GM13976 (cell line): ENCODE results near the gene COQ9.

Source experiments
- DNase-seq: peaks from one replicate; pipeline ENCODE4 v3.0.0; 2012; ENCODE audit warnings: low spot score
- in situ Hi-C: fragments of 300-500 bp; cut with MboI; formaldehyde crosslinking; loops from one replicate; pipeline ENCODE4 v1.12.0; 2022; ENCODE audit warnings: low sequenced_read_pairs, mixed read lengths, inconsistent platforms; ENCODE audit not compliant: unreplicated experiment
- TF ChIP-seq, protein P1 (sequence below): IDR thresholded peaks from 2 replicates; pipeline ENCODE4 v1.5.1; 2012; ENCODE audit warnings: borderline replicate concordance, mild to moderate bottlenecking; ENCODE audit not compliant: insufficient read depth; ENCODE audit errors: extremely low read depth, missing control alignments, control extremely low read depth

Gene COQ9

DNA sequence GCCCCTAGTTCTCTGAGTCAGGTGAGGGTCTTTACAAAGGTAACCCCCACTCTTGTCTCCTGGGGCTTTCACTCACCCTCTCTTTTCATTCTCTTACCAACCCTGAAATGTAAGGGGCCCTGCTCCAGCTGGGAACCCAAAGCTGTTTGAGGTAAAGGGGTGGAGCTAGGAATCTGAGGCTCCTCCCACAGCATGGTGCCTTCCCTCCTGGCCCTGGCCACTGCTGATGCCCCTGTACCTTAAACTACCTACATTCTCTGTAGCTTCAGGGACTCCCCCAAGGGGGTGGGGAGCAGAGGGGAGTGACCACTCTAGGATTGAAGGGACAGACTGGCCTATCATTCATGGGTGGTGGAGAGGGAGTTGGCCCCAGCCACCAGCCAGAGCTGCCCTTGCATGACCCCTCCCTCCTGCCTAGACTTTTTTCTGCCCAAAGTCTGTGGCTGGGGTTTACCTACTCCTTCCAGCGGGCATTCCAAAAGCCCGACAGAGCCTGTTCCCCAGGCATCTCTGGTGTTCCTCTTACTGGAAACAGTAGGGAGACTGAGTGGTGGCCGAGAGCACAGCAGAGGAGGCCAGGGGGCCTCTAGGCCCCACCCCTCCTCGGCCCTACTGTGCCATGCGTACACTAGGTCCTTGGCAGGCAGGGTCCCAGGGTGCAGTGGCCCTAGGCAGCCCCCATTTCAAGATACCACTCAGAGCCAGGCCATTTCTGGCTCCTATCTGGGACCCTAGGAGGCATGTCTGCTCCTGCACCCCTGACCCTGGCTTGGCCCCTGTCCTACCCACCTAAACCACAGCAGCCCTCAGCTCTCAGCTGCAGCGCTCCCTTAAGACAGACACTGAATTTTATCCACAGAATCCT lies 29.5 kb downstream of the COQ9 start:
- in situ Hi-C loops, result no loop called here
- TF ChIP-seq, protein P1, sequence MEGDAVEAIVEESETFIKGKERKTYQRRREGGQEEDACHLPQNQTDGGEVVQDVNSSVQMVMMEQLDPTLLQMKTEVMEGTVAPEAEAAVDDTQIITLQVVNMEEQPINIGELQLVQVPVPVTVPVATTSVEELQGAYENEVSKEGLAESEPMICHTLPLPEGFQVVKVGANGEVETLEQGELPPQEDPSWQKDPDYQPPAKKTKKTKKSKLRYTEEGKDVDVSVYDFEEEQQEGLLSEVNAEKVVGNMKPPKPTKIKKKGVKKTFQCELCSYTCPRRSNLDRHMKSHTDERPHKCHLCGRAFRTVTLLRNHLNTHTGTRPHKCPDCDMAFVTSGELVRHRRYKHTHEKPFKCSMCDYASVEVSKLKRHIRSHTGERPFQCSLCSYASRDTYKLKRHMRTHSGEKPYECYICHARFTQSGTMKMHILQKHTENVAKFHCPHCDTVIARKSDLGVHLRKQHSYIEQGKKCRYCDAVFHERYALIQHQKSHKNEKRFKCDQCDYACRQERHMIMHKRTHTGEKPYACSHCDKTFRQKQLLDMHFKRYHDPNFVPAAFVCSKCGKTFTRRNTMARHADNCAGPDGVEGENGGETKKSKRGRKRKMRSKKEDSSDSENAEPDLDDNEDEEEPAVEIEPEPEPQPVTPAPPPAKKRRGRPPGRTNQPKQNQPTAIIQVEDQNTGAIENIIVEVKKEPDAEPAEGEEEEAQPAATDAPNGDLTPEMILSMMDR, result no peak
- DNase-seq, result no peak

DNA sequence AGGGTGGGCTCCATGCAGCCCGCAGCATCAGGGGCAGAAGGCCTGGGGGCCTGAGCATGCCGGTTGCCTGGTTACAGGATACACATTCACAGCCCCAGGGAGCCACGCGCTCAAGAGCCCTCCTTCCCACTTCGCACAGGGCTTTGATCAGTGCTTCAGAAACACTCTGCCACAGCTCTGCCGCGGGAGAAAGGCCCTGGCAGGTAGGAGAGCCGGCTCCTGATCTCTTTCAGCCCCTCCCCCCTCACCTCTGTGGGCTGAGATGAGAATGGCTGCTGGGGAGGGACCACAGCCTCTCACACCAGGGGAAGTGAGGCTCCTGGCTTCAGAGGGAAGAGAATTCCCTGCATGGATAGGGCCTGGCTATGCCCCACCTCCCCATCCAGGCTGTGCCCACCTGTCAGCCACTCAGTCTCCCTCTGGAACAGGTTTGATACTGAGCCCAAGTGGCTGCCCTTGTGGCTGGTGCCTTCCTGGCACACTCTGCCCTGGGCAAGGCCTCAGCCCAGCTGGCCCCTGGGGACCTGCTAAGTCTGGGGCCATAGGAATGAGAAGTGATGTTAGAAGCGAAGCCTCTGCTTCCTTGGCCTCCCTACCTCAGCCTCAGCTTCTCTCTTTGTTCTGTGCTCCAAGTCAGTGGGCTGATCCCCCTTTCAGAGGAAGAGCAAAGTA lies 30.4 kb downstream of the COQ9 start:
- in situ Hi-C loops, result no loop called here
- TF ChIP-seq, protein P1, result no peak
- DNase-seq, result no peak

DNA sequence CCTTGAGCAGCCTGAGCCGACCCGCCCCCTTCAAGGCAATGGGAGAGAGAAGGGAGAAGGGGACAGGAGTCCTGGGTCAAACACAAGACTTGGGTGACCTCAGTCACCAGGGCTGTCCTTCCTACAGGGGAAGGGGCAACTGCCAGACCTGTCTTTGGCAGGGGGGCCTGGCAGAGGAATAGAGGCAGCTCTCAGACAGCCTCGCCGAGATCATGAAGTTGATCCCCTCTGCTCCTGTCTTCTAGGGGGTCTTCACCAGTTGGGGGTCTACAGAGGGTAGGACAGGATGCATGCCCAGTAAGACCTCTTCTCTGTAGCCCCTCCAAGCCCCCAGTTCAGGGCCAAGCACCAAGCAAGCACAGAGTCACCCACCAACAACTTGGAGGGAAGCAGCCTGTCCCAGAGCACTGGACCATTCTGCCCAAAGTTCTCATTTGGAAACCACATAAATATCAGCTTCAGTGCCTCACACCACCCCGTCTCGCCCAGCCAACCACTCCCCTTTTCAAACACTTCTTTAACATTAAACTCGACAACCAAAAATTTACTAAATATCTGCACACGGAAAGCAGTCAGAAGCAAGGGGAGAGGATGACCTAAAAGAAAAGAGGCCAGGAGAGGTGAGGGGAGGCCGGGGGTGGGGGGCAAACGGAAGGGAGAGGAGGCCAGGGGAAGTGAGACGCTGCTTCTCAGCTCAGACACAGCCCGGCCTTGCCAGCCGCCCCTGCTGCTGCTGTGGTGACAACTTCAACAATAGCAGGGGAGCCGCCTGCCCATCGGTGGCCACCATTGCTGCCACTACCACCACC lies 31.3 kb downstream of the COQ9 start:
- in situ Hi-C loops, result no loop called here
- TF ChIP-seq, protein P1, result no peak
- DNase-seq, result no peak

DNA sequence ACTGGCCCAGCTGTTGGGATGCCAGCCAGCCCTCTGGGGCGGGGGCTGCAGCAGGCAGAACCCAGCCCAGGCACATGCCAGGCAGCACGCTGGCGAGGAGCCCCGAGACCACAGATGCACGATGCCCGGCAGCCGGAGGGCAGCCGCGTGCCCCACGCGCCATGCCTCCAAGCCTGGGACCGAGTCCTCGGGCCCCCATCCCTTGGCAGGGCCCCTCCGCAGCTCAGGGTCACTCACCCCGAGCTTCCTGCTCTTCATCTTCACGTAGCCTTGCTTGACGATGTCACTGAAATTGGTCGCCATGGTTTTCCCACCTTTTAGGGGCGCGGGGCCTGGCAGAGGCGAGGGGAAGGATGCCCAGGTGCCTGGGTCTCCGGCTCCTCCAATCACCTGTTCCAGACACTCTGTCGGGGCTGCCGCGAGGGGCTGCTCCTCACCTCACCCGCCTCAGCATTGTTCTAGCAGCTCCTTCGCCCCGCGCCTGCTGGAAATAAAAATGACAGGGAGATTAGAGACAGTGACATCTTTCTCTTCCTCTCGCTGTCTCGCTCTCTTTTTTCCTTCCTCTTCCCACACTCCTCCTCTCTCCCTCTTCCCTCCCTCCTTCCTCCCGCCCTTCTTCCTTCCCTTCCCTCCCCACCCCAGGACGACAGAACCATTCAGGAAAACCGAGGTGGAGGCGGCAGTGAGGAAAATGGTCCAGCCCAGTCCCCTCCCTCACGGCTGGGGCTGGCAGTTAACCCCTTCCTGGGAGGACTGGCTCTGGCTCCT lies 32.1 kb downstream of the COQ9 start:
- in situ Hi-C loops, result no loop called here
- TF ChIP-seq, protein P1, result no peak
- no peak for DNase-seq

DNA sequence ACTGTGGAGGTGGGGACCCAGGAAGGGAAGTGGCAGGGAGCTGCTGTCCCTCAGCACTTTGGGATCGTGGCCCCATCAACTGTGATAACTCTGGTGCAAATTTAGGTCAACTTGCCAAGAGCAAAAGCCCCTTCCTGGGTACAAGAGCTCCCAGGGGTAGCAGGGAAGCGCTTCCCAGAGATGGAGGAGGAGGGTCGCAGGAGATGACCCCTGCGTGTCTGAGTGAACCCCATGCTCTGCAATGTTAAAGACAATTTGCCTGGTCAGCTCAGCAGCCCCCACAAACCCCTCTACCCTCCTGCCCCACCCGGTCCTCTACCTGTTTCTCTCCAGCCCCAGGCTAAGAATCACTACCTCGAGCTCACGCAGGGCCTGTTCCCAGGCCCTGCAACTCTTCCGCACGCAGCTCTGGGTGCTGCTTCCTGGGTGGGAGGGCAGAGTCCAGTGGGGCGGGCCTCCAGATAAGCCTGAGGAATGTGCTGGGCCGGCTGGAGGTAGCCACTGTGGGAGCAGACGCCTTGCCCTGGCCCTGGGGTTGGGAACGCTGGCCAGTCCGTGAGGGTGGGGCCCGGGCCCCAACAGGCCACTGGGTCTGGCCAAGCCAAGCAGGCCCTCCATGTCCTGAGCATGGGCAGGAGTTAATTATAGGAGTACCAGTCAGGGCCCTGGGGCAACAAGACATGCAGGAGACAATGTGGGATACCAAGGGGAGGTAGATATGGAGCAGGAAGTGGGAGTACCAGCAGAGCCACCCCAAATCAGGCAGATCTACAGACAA lies 32.9 kb downstream of the COQ9 start:
- DNase-seq, result no peak
- TF ChIP-seq, protein P1, result no peak
- in situ Hi-C loops, result no loop called here
